ENCODE measurements around the gene ABCA5. TPM values are rescaled to one million over a fixed set of nuclear protein-coding genes. Genes with fewer than 3 reads are reported as not detected.

ABCA5 gene
- polyA plus RNA-seq, 1 donor (not counting 4 experiments of a cell fraction or from before 2014, with no cell fraction given), result 11.1 TPM

DNA sequence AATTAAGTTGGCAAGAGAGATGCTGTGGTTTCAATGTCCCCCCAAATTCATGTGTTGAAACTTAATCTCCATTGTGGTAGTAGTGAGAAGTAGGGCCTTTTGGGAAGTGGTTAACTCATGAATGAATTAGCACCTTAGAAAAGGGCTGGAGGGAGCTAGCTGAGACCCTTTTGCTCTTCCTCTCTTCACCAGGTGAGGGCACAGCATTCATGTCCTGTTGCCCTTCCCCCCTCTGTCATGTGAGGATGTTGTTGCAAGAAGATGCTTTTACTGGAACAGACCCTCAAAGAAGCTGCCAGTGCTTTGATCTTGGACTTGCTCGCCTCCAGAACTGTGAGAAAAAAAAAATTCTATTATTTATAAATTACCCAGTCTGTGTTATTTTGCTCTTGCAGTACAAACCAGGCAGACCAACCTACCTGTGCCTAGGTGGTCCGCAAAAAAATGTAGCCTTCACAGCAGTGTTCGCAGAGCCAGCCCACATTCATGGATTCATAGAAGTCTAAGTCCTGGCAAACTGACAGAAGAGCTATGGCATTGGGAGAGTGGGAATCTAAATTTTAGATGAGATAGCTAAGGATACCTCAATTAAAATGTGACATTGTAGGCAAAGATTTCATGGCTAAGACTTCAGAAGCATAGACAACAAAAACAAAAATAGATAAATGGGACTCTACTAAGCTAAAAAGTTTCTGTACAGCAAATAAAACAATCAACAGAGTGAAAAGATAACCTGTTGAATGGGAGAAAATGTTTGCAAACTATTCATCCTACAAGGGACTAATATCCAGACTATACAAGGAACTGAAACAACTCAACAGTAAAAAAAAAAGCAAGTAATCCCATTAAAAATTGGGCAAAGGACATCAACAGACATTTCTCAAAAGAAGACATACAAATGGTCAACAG is 32.0 kb upstream of the ABCA5 start:
- H2AFZ ChIP-seq (ENCODE audit: control insufficient read depth, low read length), result no peak overlapping the region
- H3K9ac ChIP-seq (ENCODE audit: control insufficient read depth, extremely low read depth, insufficient read depth, low read length), result no peak overlapping the region
- no peaks in the 10 kb centered on the region for H3K27me3 ChIP-seq (ENCODE audit: control insufficient read depth, extremely low read depth, insufficient read depth, low read length)
- H3K79me2 ChIP-seq (ENCODE audit: control insufficient read depth, insufficient read depth, low read length), result no peaks in the 10 kb centered on the region
- H3K9me3 ChIP-seq (ENCODE audit: control insufficient read depth, low read depth, low read length), result no peaks in the 10 kb centered on the region
- no peak overlapping the region for H3K27ac ChIP-seq (ENCODE audit: control insufficient read depth, insufficient read depth, low read length)
- no peaks in the 10 kb centered on the region for H3K36me3 ChIP-seq (ENCODE audit: control insufficient read depth in 2 of 2, extremely low read depth in 1 of 2, insufficient read depth in 2 of 2, low read length in 2 of 2)
- no peak for DNase-seq (ENCODE audit: low read depth, low spot score)
- no peaks in the 10 kb centered on the region for H3K9me1 ChIP-seq (ENCODE audit: control insufficient read depth, extremely low read depth, insufficient read depth, low read length)
- no peaks in the 10 kb centered on the region for H3K4me1 ChIP-seq (ENCODE audit: control insufficient read depth, extremely low read depth, insufficient read depth, low read length)
- H3K4me3 ChIP-seq (ENCODE audit: control insufficient read depth in 2 of 3, extremely low read depth in 1 of 3, insufficient read depth in 2 of 3, low read depth in 1 of 3, low read length in 3 of 3), result no peak overlapping the region
- no peak for TF ChIP-seq EZH2 (IDR thresholded peaks at IDR 0.05; ENCODE audit: low read length)
- TF ChIP-seq CTCF (optimal IDR thresholded peaks at IDR 0.05 in 1 of 3, IDR thresholded peaks at IDR 0.05 in 1 of 3, conservative IDR thresholded peaks at IDR 0.05 in 1 of 3; ENCODE audit: extremely low read depth in 1 of 3, insufficient read depth in 2 of 3, low read length in 3 of 3), result peak in 1 of 3 experiments; percentile 56
- H3K4me2 ChIP-seq (ENCODE audit: control insufficient read depth, extremely low read depth, insufficient read depth, low read depth, low read length), result no peak overlapping the region
- dilution Hi-C loops (cut with MboI; ENCODE audit: extremely low pct_ligation_motif_present, low sequenced_read_pairs), result no loop called here
- FAIRE-seq, result no peak
- no peaks in the 10 kb centered on the region for H4K20me1 ChIP-seq (ENCODE audit: control insufficient read depth, extremely low read depth, insufficient read depth, low read length)

DNA sequence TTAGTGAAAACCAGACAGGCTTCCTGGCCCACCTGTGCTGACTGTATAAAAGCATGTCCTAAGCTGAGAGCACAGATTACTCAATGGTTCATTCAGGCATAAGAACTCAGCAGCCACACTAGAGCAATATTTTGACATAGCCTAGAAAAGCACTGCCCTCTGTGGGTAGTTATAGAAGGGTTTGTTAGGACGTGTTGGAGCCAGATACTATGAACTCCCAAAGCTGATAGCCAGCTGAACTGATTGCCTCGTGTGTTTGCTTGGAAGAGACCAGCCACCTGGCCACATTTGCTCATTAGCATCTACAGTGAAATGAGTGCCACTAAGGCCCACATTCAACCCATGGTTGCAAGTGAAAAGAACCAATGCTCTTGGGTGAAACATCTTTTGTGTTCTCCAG is 30.8 kb upstream of the ABCA5 start:
- Histone ChIP-seq H3K27me3 (ENCODE audit: control insufficient read depth, extremely low read depth, insufficient read depth, low read length) (no peaks in the 10 kb centered on the region), H3K4me2 (ENCODE audit: control insufficient read depth, extremely low read depth, insufficient read depth, low read depth, low read length) (no peak overlapping the region), H4K20me1 (ENCODE audit: control insufficient read depth, extremely low read depth, insufficient read depth, low read length) (no peaks in the 10 kb centered on the region), H3K9me3 (ENCODE audit: control insufficient read depth, low read depth, low read length) (no peaks in the 10 kb centered on the region), H3K27ac (ENCODE audit: control insufficient read depth, insufficient read depth, low read length) (no peak overlapping the region), H3K9me1 (ENCODE audit: control insufficient read depth, extremely low read depth, insufficient read depth, low read length) (no peaks in the 10 kb centered on the region), H3K79me2 (ENCODE audit: control insufficient read depth, insufficient read depth, low read length) (no peaks in the 10 kb centered on the region), H2AFZ (ENCODE audit: control insufficient read depth, low read length) (no peak overlapping the region), H3K36me3 (ENCODE audit: control insufficient read depth in 2 of 2, extremely low read depth in 1 of 2, insufficient read depth in 2 of 2, low read length in 2 of 2) (no peaks in the 10 kb centered on the region), H3K4me3 (ENCODE audit: control insufficient read depth in 2 of 3, extremely low read depth in 1 of 3, insufficient read depth in 2 of 3, low read depth in 1 of 3, low read length in 3 of 3) (no peak overlapping the region), H3K9ac (ENCODE audit: control insufficient read depth, extremely low read depth, insufficient read depth, low read length) (no peak overlapping the region), H3K4me1 (ENCODE audit: control insufficient read depth, extremely low read depth, insufficient read depth, low read length) (no peaks in the 10 kb centered on the region)
- no peak for FAIRE-seq
- TF ChIP-seq CTCF (optimal IDR thresholded peaks at IDR 0.05 in 1 of 3, IDR thresholded peaks at IDR 0.05 in 1 of 3, conservative IDR thresholded peaks at IDR 0.05 in 1 of 3; ENCODE audit: extremely low read depth in 1 of 3, insufficient read depth in 2 of 3, low read length in 3 of 3), result no peak
- TF ChIP-seq EZH2 (IDR thresholded peaks at IDR 0.05; ENCODE audit: low read length), result no peak
- dilution Hi-C loops (cut with MboI; ENCODE audit: extremely low pct_ligation_motif_present, low sequenced_read_pairs), result no loop called here
- DNase-seq (ENCODE audit: low read depth, low spot score), result no peak

Data from keratinocyte (primary cell).